ENCODE measurements around the gene GDPD5. TPM values are rescaled to one million over a fixed set of nuclear protein-coding genes. Genes with fewer than 3 reads are reported as not detected.

Gene GDPD5
- total and polyA plus RNA-seq, 2 donors (not counting 1 experiment from before 2014, with no cell fraction given) = 59.1 to 102 TPM

- H3K4me1 Mint-ChIP-seq = peaks cover 34% of the 10 kb centered on the region
- no peak overlapping the region for H3K9ac ChIP-seq (ENCODE audit: low read length)
- peak overlapping the region; percentile 84 for H3K4me3 Mint-ChIP-seq
- peaks cover 26 to 35% of the 10 kb centered on the region in 2 donors for H3K4me1 ChIP-seq (ENCODE audit: control insufficient read depth in 2 of 2, insufficient read depth in 2 of 2, low read length in 2 of 2)
- ChIA-PET POLR2A (no interaction called here), CTCF (interaction anchor here (0.7 to 9.0 kb wide), 3 partner anchors 49 to 140 kb away, joined by 3 to 284 read pairs (median 108); no protein-coding TSS in a partner anchor)
- H3K79me2 ChIP-seq (ENCODE audit: control insufficient read depth, insufficient read depth, low read length) = no peaks in the 10 kb centered on the region
- no peak overlapping the region for H3K27ac Mint-ChIP-seq
- peaks cover 0 to 31% (median 10%) of the 10 kb centered on the region in 4 experiments for H3K27me3 ChIP-seq (replicated peaks in 1 of 4; ENCODE audit: control extremely low read depth in 1 of 4, control insufficient read depth in 3 of 4, insufficient read depth in 4 of 4, low read length in 3 of 4)
- no peak overlapping the region for H3K4me3 ChIP-seq (ENCODE audit: control extremely low read depth in 1 of 5, extremely low read depth in 1 of 5, insufficient read depth in 1 of 5, low read depth in 2 of 5, low read length in 4 of 5)
- H3K36me3 ChIP-seq (replicated peaks in 1 of 2; ENCODE audit: control extremely low read depth in 1 of 2, control insufficient read depth in 1 of 2, extremely low read depth in 1 of 2, insufficient read depth in 2 of 2, low read length in 1 of 2) = no peaks in the 10 kb centered on the region
- H3K9me3 ChIP-seq (ENCODE audit: control extremely low read depth in 1 of 3, control insufficient read depth in 2 of 3, insufficient read depth in 1 of 3, low read length in 2 of 3) = peaks cover 0 to 6% (median 0%) of the 10 kb centered on the region in 3 donors
- no peaks in the 10 kb centered on the region for H4K20me1 ChIP-seq (ENCODE audit: control insufficient read depth, insufficient read depth, low read length, poor library complexity, severe bottlenecking)
- no peak for DNase-seq
- no peak overlapping the region for H3K4me2 ChIP-seq (replicated peaks; ENCODE audit: low read depth, low read length, poor library complexity, severe bottlenecking)
- H3K27me3 Mint-ChIP-seq = peaks cover 4% of the 10 kb centered on the region
- H3K9me3 Mint-ChIP-seq (ENCODE audit: insufficient read depth) = no peaks in the 10 kb centered on the region
- no CpG with 5 or more reads among the region's 5 CpGs for WGBS (ENCODE audit: insufficient coverage)
- intact Hi-C loops (cut with micrococcal nuclease) = no loop called here
- TF ChIP-seq EZH2 (IDR thresholded peaks at IDR 0.05; ENCODE audit: borderline replicate concordance, insufficient read depth, low read depth, low read length, poor library complexity, severe bottlenecking) = no peak
- no peak for TF ChIP-seq CTCF (IDR thresholded peaks at IDR 0.05)
- no peak for ATAC-seq (ENCODE audit: low read depth)
- H3K27ac ChIP-seq (ENCODE audit: low read length in 2 of 2) = no peak overlapping the region
- H2AFZ ChIP-seq (ENCODE audit: insufficient read depth, low read depth, low read length, poor library complexity, severe bottlenecking) = no peak overlapping the region
These were observed 1.4 kb upstream of the GDPD5 start for GRCh38 chr11:75527130-75527529.

DNA sequence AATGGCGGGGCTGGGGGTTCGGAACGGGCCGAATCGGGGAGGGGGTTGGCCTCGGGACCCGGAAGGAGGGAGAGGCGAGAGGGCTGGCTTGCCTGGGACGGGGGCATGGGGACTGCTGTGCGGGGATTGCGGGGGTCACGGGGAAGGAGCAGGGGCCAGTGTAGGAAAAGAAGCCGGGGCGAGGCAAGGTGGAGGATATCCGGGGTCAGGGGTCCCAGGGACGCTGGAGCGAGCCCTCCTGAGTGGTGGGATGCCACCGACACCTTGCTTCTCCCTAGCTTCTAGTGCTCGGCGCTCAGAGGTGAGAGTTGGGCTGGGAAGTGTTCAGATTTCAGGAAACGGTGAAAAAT lies 426 bp upstream of the GDPD5 start:
- peak overlapping the region; percentile 98 for H3K4me2 ChIP-seq (replicated peaks; ENCODE audit: low read depth, low read length, poor library complexity, severe bottlenecking)
- H3K79me2 ChIP-seq (ENCODE audit: control insufficient read depth, insufficient read depth, low read length) = no peaks in the 10 kb centered on the region
- no peaks in the 10 kb centered on the region for H3K36me3 ChIP-seq (replicated peaks in 1 of 2; ENCODE audit: control extremely low read depth in 1 of 2, control insufficient read depth in 1 of 2, extremely low read depth in 1 of 2, insufficient read depth in 2 of 2, low read length in 1 of 2)
- ChIA-PET POLR2A (interaction anchor here (0.6 kb wide), 2 partner anchors 25 to 229 kb away, joined by 3 read pairs; no protein-coding TSS in a partner anchor), CTCF (interaction anchor here (0.9 to 4.8 kb wide), 9 partner anchors 10 to 142 kb away, joined by 3 to 34 read pairs (median 4); no protein-coding TSS in a partner anchor)
- WGBS (ENCODE audit: insufficient coverage) = 3% methylated on average over 19 of the region's 21 CpGs
- no peaks in the 10 kb centered on the region for H3K9me3 Mint-ChIP-seq (ENCODE audit: insufficient read depth)
- H2AFZ ChIP-seq (ENCODE audit: insufficient read depth, low read depth, low read length, poor library complexity, severe bottlenecking) = peak overlapping the region; percentile 86
- DNase-seq (no peak), ATAC-seq (ENCODE audit: low read depth) (no peak)
- no peaks in the 10 kb centered on the region for H4K20me1 ChIP-seq (ENCODE audit: control insufficient read depth, insufficient read depth, low read length, poor library complexity, severe bottlenecking)
- peaks cover 25 to 33% of the 10 kb centered on the region in 2 donors for H3K4me1 ChIP-seq (ENCODE audit: control insufficient read depth in 2 of 2, insufficient read depth in 2 of 2, low read length in 2 of 2)
- H3K9me3 ChIP-seq (ENCODE audit: control extremely low read depth in 1 of 3, control insufficient read depth in 2 of 3, insufficient read depth in 1 of 3, low read length in 2 of 3) = peaks cover 0 to 6% (median 0%) of the 10 kb centered on the region in 3 donors
- H3K4me3 ChIP-seq (ENCODE audit: control extremely low read depth in 1 of 5, extremely low read depth in 1 of 5, insufficient read depth in 1 of 5, low read depth in 2 of 5, low read length in 4 of 5) = peak overlapping the region in 4 of 5 experiments; percentile 49 to 74 (median 70)
- H3K27ac ChIP-seq (ENCODE audit: low read length in 2 of 2) = no peak overlapping the region
- H3K9ac ChIP-seq (ENCODE audit: low read length) = peak overlapping the region; percentile 74
- H3K4me3 Mint-ChIP-seq = peak overlapping the region; percentile 84
- H3K4me1 Mint-ChIP-seq = peaks cover 36% of the 10 kb centered on the region
- intact Hi-C loops (cut with micrococcal nuclease) = loop anchor here (1.0 kb wide), 1 partner anchor 127 kb away; the partner anchor contains the start of gene RPS3
- peaks cover 4% of the 10 kb centered on the region for H3K27me3 Mint-ChIP-seq
- peaks cover 0 to 31% (median 10%) of the 10 kb centered on the region in 4 experiments for H3K27me3 ChIP-seq (replicated peaks in 1 of 4; ENCODE audit: control extremely low read depth in 1 of 4, control insufficient read depth in 3 of 4, insufficient read depth in 4 of 4, low read length in 3 of 4)
- no peak overlapping the region for H3K27ac Mint-ChIP-seq
- TF ChIP-seq CTCF (IDR thresholded peaks at IDR 0.05) (no peak), EZH2 (IDR thresholded peaks at IDR 0.05; ENCODE audit: borderline replicate concordance, insufficient read depth, low read depth, low read length, poor library complexity, severe bottlenecking) (no peak)
